Thoracic aorta (tissue), 2 donors: ENCODE measurements around the gene PIP4P1. TPM values are rescaled to one million over a fixed set of nuclear protein-coding genes. Genes with fewer than 3 reads are reported as not detected.

Experiments
- ATAC-seq: fragments of 150-250 bp; one replicate; pipeline ENCODE4 v1.8.0; 2017; ENCODE audit warnings: low read depth; ENCODE audit not compliant: insufficient number of reproducible peaks, low FRiP score
- DNase-seq: peaks from one replicate; pipeline ENCODE4 v3.0.0-alpha.2; 2020; ENCODE audit warnings: low spot score
- H3K27ac ChIP-seq, 2 donors: fragments of 200-600 bp; sonication (generic); 1 replicate in 1 of 2; 2 replicates in 1 of 2; pipeline ENCODE4 v1.5.1; 2016; ENCODE audit warnings: mild to moderate bottlenecking in 2 of 2, moderate library complexity in 2 of 2
- H3K27me3 ChIP-seq: fragments of 200-600 bp; sonication (generic); replicated peaks from 2 replicates; pipeline ENCODE4 v1.6.0; 2016; ENCODE audit warnings: mild to moderate bottlenecking; ENCODE audit not compliant: insufficient read depth
- H3K36me3 ChIP-seq: fragments of 200-600 bp; sonication (generic); one replicate; pipeline ENCODE4 v1.5.1; 2016
- H3K4me1 ChIP-seq, 2 donors: fragments of 200-600 bp; sonication (generic); 1 replicate in 1 of 2; 2 replicates in 1 of 2; pipeline versions ENCODE4 v1.5.1 to v1.6.0; 2016; ENCODE audit warnings: low read depth in 2 of 2, mild to moderate bottlenecking in 1 of 2; ENCODE audit not compliant: control insufficient read depth in 1 of 2
- H3K4me3 ChIP-seq: fragments of 200-600 bp; sonication (generic); 2 replicates; pipeline ENCODE4 v1.5.1; 2016; ENCODE audit warnings: mild to moderate bottlenecking
- H3K9me3 ChIP-seq: fragments of 200-600 bp; sonication (generic); 2 replicates; pipeline ENCODE4 v1.5.1; 2016
- CTCF ChIP-seq: fragments of 200-600 bp; sonication (generic); IDR thresholded peaks from one replicate; pipeline ENCODE4 v1.5.1; 2019; ENCODE audit warnings: antibody characterized with exemption
- total RNA-seq, 2 donors: library from RNA; depleted of rRNA; stranded (reverse); fragments of >200 nt; gene quantifications; one replicate each; pipeline versions ENCODE4 v1.1.0 to v1.2.3, GENCODE V29; 2016

The PIP4P1 gene
- total RNA-seq, 2 donors from 2014 or later = 11.6 to 13.8 TPM

GRCh38 chr14:20476776-20477175 is 15.5 kb upstream of the PIP4P1 start:
- peaks cover 14% of the 10 kb centered on the region for H3K36me3 ChIP-seq
- DNase-seq = no peak
- TF ChIP-seq CTCF = no peak
- H3K9me3 ChIP-seq = no peaks in the 10 kb centered on the region
- no peaks in the 10 kb centered on the region for H3K27me3 ChIP-seq
- H3K4me1 ChIP-seq = peaks cover 5 to 6% of the 10 kb centered on the region in 2 donors
- ATAC-seq = no peak
- H3K4me3 ChIP-seq = no peak overlapping the region
- H3K27ac ChIP-seq = no peak overlapping the region

- DNase-seq (no peak), ATAC-seq (no peak)
- no peaks in the 10 kb centered on the region for H3K9me3 ChIP-seq
- no peaks in the 10 kb centered on the region for H3K27me3 ChIP-seq
- H3K36me3 ChIP-seq = peaks cover 14% of the 10 kb centered on the region
- H3K4me1 ChIP-seq = peaks cover 11 to 17% of the 10 kb centered on the region in 2 donors
- no peak overlapping the region for H3K27ac ChIP-seq
- no peak for TF ChIP-seq CTCF
- H3K4me3 ChIP-seq = no peak overlapping the region
Measured at GRCh38 chr14:20472536-20473169, 11.4 kb upstream of the PIP4P1 start.

- no peak for TF ChIP-seq CTCF
- H3K4me1 ChIP-seq = peaks cover 5 to 13% of the 10 kb centered on the region in 2 donors
- H3K36me3 ChIP-seq = peaks cover 7% of the 10 kb centered on the region
- no peaks in the 10 kb centered on the region for H3K9me3 ChIP-seq
- peak overlapping the region; percentile 84 to 90 for H3K27ac ChIP-seq
- peak overlapping the region; percentile 90 for H3K4me3 ChIP-seq
- no peak for ATAC-seq
- no peaks in the 10 kb centered on the region for H3K27me3 ChIP-seq
- DNase-seq = no peak
Measured at GRCh38 chr14:20470603-20470901, 9.3 kb upstream of the PIP4P1 start.

GRCh38 chr14:20469890-20470602 is 8.8 kb upstream of the PIP4P1 start:
- Histone ChIP-seq H3K27me3 (no peaks in the 10 kb centered on the region), H3K36me3 (peaks cover 6% of the 10 kb centered on the region), H3K9me3 (no peaks in the 10 kb centered on the region), H3K27ac (peak overlapping the region; percentile 84 to 90), H3K4me1 (peaks cover 5 to 13% of the 10 kb centered on the region in 2 donors), H3K4me3 (peak overlapping the region; percentile 90)
- ATAC-seq (peak; percentile 76), DNase-seq (peak; percentile 45)
- TF ChIP-seq CTCF = no peak

- Histone ChIP-seq H3K4me1 (peaks cover 5 to 13% of the 10 kb centered on the region in 2 donors), H3K4me3 (peak within 1 kb of the TSS; percentile 90), H3K27ac (peak within 1 kb of the TSS; percentile 84 to 90), H3K9me3 (no peaks in the 10 kb centered on the region), H3K27me3 (no peaks in the 10 kb centered on the region), H3K36me3 (no peaks in the 10 kb centered on the region)
- TF ChIP-seq CTCF = no peak
- ATAC-seq = peak; percentile 82
- DNase-seq = peak; percentile 73
Measured at GRCh38 chr14:20469242-20469889, 8.1 kb upstream of the PIP4P1 start, which contains the start of gene PNP. Gene PNP (plus strand): TSS chr14:20469406. CDS start chr14:20469525, 119 bp downstream.
